Measurements from ENCODE around the gene NT5M. TPM values are rescaled to one million over a fixed set of nuclear protein-coding genes. Genes with fewer than 3 reads are reported as not detected.

NT5M gene
- total RNA-seq, 2 experiments from 2014 or later = 1.8 to 2.9 TPM

DNA sequence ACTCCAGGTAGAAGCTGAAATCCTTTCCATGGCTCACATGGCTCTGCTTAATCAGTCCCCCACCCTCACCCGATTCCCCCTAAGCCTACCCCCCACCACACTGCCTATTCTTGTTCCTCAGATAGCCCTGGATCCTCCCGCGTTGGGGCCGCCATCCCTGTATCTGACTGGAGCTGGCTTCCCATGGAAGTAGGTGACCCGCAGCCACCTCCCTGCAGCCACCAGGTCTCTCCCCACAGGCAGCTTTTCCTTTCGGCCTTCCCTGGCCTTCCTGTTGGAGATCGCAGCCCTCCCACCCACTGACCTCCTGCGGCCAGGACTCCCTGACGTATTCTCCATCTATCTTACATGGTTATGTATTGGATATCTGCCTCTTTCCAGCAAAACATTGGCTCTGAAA is 91.3 kb downstream of the NT5M start:
- H3K9me3 Mint-ChIP-seq = peaks cover 3% of the 10 kb centered on the region
- H3K27me3 ChIP-seq (ENCODE audit: control insufficient read depth in 1 of 2, insufficient read depth in 2 of 2, low read length in 2 of 2) = no peaks in the 10 kb centered on the region
- no peaks in the 10 kb centered on the region for H3K27me3 Mint-ChIP-seq
- TF ChIP-seq, protein P1, sequence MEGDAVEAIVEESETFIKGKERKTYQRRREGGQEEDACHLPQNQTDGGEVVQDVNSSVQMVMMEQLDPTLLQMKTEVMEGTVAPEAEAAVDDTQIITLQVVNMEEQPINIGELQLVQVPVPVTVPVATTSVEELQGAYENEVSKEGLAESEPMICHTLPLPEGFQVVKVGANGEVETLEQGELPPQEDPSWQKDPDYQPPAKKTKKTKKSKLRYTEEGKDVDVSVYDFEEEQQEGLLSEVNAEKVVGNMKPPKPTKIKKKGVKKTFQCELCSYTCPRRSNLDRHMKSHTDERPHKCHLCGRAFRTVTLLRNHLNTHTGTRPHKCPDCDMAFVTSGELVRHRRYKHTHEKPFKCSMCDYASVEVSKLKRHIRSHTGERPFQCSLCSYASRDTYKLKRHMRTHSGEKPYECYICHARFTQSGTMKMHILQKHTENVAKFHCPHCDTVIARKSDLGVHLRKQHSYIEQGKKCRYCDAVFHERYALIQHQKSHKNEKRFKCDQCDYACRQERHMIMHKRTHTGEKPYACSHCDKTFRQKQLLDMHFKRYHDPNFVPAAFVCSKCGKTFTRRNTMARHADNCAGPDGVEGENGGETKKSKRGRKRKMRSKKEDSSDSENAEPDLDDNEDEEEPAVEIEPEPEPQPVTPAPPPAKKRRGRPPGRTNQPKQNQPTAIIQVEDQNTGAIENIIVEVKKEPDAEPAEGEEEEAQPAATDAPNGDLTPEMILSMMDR (IDR thresholded peaks at IDR 0.05) = no peak
- H3K4me3 Mint-ChIP-seq = no peak overlapping the region
- H3K9me3 ChIP-seq (ENCODE audit: control insufficient read depth in 1 of 2, insufficient read depth in 1 of 2, low read length in 2 of 2) = peaks cover 0 to 8% of the 10 kb centered on the region in 2 experiments
- ATAC-seq (ENCODE audit: poor library complexity) = no peak
- ChIA-PET POLR2A (no interaction called here), CTCF (no interaction called here)
- H3K4me1 ChIP-seq (ENCODE audit: insufficient read depth, low read length) = peaks cover 31% of the 10 kb centered on the region
- H3K4me3 ChIP-seq (ENCODE audit: low read length) = no peak overlapping the region
- intact Hi-C loops (cut with DNase I, micrococcal nuclease) = loop anchor here in 1 of 2 experiments (5.0 kb wide), 1 partner anchor 48 kb away; no protein-coding TSS in a partner anchor
- H3K4me1 Mint-ChIP-seq (ENCODE audit: low read depth) = peaks cover 32% of the 10 kb centered on the region
- no peaks in the 10 kb centered on the region for H3K36me3 Mint-ChIP-seq (ENCODE audit: low read depth)
- H3K27ac ChIP-seq (ENCODE audit: low read depth in 1 of 2, low read length in 2 of 2) = no peak overlapping the region
- DNase-seq = no peak
- no peaks in the 10 kb centered on the region for H3K36me3 ChIP-seq (ENCODE audit: insufficient read depth, low read length)
- no peak overlapping the region for H3K27ac Mint-ChIP-seq

DNA sequence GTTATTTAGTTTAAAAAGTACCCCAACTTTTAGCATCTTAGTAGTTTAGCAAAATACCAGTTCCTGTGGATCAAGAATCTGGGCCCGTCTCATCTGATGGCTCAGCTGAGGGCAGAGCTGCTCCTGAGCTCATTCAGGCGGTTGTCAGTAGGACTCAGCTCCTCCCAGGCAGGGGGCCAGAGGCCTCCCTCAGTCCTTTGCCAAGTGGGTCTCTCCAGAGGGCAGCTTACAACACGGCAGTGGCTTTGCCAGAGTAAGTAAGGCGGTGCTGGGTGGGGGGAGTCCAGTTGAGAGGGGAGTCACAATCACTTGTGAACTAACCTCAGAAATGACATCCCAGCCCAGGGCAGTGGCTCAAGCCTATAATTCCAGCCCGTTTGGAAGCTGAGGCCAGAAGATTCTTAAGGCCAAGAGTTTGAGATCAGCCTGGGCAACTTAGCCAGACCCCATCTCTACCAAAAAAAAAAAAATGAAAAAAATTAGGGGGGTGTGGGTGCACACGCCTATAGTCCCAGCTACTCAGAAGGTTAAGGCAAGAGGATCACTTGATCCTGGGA is 92.2 kb downstream of the NT5M start:
- ATAC-seq (ENCODE audit: poor library complexity) = no peak
- DNase-seq = no peak
- no peaks in the 10 kb centered on the region for H3K36me3 Mint-ChIP-seq (ENCODE audit: low read depth)
- intact Hi-C loops (cut with DNase I, micrococcal nuclease) = no loop called here
- Histone ChIP-seq H3K27me3 (ENCODE audit: control insufficient read depth in 1 of 2, insufficient read depth in 2 of 2, low read length in 2 of 2) (no peaks in the 10 kb centered on the region), H3K4me1 (ENCODE audit: insufficient read depth, low read length) (peaks cover 31% of the 10 kb centered on the region), H3K4me3 (ENCODE audit: low read length) (no peak overlapping the region), H3K27ac (ENCODE audit: low read depth in 1 of 2, low read length in 2 of 2) (no peak overlapping the region), H3K36me3 (ENCODE audit: insufficient read depth, low read length) (no peaks in the 10 kb centered on the region), H3K9me3 (ENCODE audit: control insufficient read depth in 1 of 2, insufficient read depth in 1 of 2, low read length in 2 of 2) (peaks cover 0 to 8% of the 10 kb centered on the region in 2 experiments)
- ChIA-PET CTCF (no interaction called here), POLR2A (no interaction called here)
- no peaks in the 10 kb centered on the region for H3K27me3 Mint-ChIP-seq
- H3K27ac Mint-ChIP-seq = no peak overlapping the region
- H3K9me3 Mint-ChIP-seq = peaks cover 3% of the 10 kb centered on the region
- no peak overlapping the region for H3K4me3 Mint-ChIP-seq
- H3K4me1 Mint-ChIP-seq (ENCODE audit: low read depth) = peaks cover 40% of the 10 kb centered on the region
- TF ChIP-seq, protein P1 (IDR thresholded peaks at IDR 0.05) = no peak

DNA sequence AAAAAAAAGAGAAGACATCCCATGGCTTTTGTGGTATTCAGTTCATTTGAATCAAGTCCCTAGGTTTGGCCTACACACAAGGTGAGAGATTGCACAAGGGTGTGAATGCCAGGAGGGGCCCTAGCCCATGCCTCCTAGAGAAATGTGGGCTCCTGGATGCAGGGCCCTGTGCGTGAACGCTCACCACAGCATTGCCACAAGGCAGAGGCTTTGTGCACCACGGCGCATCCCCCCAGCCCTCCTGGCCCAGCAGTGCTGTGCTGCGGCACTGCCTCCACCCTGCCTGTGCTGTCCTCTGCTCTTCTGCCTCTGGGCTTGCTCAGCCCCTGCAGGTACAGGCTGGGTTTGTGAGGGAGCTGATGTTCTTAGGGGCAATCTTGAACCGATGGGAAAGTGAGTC is 92.7 kb downstream of the NT5M start:
- no peaks in the 10 kb centered on the region for H3K27me3 Mint-ChIP-seq
- no peak for ATAC-seq (ENCODE audit: poor library complexity)
- Histone ChIP-seq H3K36me3 (ENCODE audit: insufficient read depth, low read length) (no peaks in the 10 kb centered on the region), H3K9me3 (ENCODE audit: control insufficient read depth in 1 of 2, insufficient read depth in 1 of 2, low read length in 2 of 2) (peaks cover 0 to 8% of the 10 kb centered on the region in 2 experiments), H3K4me3 (ENCODE audit: low read length) (no peak overlapping the region), H3K4me1 (ENCODE audit: insufficient read depth, low read length) (peaks cover 31% of the 10 kb centered on the region), H3K27me3 (ENCODE audit: control insufficient read depth in 1 of 2, insufficient read depth in 2 of 2, low read length in 2 of 2) (no peaks in the 10 kb centered on the region), H3K27ac (ENCODE audit: low read depth in 1 of 2, low read length in 2 of 2) (no peak overlapping the region)
- H3K9me3 Mint-ChIP-seq = peaks cover 3% of the 10 kb centered on the region
- H3K27ac Mint-ChIP-seq = no peak overlapping the region
- H3K36me3 Mint-ChIP-seq (ENCODE audit: low read depth) = no peaks in the 10 kb centered on the region
- H3K4me1 Mint-ChIP-seq (ENCODE audit: low read depth) = peaks cover 46% of the 10 kb centered on the region
- no peak overlapping the region for H3K4me3 Mint-ChIP-seq
- intact Hi-C loops (cut with DNase I, micrococcal nuclease) = no loop called here
- TF ChIP-seq, protein P1 (IDR thresholded peaks at IDR 0.05) = no peak
- no peak for DNase-seq
- ChIA-PET CTCF (no interaction called here), POLR2A (no interaction called here)

Other genes with a start within 250 kb of the NT5M start
- 1 to 10 TPM; 7.1 to 7.5 TPM for gene PLD6, start 97.0 kb upstream of the NT5M start, total RNA-seq
- gene FLCN, start 66.2 kb upstream of the NT5M start, total RNA-seq = 10 to 100 TPM; 12.1 to 15.9 TPM
- 10 to 100 TPM; 73.1 to 75.0 TPM for gene COPS3, start 22.1 kb upstream of the NT5M start, total RNA-seq
- gene MED9, start 173.6 kb downstream of the NT5M start, total RNA-seq = 10 to 100 TPM; 27.0 to 27.9 TPM
- gene RASD1, start 193.0 kb downstream of the NT5M start, total RNA-seq = 1 to 10 TPM; 1.8 to 2.0 TPM

Data from CD4-positive, alpha-beta T cell (primary cell).